ENCODE data around the gene CNTN6.

CNTN6 gene

DNA sequence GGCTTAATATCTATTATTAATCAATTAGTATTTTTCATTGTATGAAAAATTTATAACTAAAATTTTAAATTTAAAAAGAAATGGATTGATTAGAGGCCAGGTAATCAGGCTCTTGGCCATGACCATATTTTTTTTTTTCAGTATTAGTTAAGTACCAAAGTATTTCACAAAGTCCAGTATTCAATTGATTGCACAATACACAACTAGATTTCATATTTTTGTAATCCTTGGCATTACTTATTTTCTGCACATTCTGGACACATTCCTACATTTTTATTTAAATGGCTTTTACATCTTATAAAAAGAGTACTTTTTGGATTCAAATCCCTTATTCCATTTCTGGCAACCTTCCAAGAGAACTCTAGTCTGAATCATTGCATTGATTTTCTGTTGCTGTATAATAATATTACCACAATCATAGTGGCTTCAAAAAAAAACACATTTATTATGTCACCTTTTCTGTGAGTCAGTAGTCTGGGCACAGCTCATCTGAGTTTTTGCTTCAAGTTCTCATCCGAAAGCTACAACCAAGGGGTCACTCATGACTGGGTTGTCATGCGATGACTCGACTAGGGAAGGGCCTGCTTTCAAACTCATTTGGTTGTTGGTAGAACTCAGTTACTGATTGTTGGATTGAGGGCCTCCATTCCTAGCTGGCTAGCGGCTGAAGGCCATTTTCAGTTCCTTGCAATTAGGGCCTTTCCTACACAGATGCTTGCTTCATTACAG lies 90.7 kb downstream of the CNTN6 start:
- DNase-seq: no peak

DNA sequence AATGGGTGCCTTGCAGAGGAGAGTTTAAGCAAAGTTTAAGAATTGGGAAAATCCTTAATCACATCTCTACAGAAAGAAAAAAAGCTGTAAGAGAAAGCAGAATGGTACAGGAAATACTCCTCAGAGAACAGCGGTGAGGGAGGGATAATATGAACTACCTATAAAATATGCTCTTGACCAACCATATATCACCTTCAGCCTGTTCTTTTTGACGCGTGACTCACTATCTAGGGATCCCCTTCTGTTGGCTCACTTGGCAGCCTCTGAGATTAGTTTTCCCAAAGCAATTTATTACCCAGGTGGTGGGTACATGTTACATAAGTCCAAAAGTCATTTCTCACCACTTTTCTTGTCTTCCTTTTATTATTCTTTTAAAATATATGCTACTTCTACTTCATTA lies 97.7 kb downstream of the CNTN6 start:
- no peak for DNase-seq

DNA sequence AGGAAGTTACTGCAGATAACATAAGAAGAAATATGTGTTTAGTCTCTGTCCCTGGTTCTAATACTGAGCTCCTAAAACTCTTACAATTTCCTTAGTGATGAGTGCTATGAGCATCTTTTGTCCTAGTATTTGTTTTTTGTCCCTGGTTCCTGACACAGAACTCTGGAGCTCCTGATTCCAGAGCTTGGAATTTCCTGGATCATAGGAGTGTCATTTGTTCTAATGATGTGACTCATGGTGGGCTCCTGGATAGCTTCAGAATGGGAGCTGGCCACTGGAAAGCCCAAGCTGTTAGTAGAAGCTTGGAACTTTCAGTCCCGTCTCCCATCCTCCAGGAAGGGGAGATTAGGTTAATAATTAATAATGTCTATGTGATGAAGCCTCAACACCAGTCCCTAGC lies 98.2 kb downstream of the CNTN6 start:
- no peak for DNase-seq

DNA sequence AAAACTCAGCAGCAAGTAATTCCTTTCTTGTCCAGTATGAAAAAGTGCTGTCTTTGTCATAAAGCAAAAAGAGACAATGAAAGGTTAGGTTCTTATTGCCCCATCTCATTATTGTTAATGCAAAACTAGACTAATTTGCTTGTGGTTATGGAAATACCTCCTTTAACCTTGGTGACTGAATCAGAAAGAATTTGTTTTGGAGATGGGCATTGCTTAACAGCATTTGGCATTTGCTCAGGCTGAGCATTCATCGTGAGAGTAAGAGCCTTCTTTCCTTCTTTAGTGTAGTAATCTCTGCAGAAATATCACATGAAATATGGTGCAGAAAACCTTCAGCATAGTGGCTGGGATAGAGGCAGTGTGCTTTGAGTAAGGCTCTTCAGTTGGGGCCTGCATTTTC lies 103.1 kb downstream of the CNTN6 start:
- no peak for DNase-seq

DNA sequence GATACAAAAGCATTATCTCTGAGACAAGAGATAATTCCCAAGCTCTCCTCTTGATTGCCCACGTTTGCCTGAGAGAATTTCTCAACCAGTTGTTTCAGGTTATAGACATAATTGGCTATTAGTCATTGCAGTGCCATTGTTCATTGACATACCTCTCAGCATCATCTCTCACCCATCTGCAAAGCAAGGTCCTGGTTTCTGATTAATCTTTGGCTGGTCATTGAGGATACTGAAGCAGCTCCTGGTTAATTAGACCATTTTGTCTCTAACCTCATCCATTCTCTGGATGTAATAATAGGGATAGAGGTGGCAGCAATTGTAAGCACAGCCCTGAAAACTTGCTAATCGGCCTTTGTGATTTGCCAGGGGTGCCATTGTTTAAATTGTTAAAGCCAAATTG lies 104.2 kb downstream of the CNTN6 start:
- DNase-seq: no peak

DNA sequence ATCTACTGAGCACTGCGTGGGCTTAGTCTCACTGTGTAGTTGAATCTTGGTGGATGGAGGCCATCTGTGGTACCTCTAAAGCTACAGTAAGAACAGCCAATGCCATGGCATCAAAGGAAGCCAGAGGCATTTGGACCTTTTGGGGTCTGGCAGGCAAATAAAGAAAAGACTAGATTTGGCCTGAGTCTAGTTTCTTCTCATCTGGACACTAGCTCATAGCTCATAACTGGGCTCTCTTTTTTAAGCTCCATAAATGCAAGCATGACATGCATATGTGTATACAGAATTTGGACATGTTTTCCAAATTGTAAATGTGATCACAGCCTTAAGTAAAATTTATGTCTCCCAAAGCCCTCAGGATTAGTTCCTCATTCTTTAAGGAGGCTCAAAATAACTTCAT lies 107.5 kb downstream of the CNTN6 start:
- no peak for DNase-seq

DNA sequence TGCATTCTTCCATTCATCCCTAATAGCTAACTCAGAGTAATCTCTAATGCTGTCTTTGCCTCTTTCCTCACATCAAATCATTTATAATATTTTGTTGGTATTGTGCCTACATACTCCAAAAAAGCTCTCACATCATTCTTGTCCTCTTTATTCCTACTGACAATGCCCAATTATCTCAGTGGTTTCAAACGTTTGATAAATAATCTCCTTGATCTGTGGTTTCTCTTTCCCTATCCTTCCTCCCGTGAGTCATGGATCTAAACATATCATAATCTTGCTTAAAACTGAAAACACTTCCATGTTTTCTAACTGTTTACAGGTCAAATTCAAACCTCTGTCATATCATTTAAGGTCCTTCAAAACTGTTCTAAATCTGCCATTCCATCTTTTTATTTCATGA lies 115.1 kb downstream of the CNTN6 start:
- DNase-seq: no peak

DNA sequence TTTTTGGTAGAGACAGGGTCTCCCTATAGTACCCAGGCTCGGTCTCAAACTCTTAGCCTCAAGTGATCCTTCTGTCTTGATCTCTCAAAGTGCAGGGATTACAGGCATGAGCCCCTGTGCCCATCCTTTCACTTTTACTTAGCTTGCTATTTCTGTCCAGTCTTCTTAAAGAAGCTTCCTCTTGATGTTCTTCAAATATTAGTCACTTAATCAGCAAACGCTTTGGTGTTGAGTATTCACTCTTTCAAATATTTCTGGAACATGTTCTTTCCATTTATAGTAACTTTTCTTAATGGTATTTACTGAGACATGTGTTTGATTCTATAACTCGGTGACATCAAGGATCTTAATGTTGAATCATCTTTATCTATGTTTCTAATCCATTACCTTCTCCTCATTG lies 122.1 kb downstream of the CNTN6 start:
- no peak for DNase-seq

DNA sequence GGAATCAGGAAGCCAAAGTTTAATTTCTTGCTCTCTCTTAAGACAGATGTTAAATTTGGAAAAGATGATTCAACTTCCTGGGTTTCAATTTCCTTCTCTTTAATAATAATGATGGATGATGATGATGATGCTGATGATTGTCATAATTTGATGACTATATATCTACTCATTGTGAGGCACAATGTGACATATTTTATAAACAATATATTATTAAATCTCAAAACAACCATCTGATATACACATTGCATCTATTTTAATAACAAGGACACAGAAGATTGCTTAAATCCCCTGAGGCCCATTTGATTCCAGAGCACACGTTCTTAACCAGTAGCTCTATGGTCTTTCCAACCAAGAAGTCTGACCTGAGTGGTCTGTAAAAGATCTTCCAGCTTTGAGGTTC lies 124.0 kb downstream of the CNTN6 start:
- DNase-seq: no peak

DNA sequence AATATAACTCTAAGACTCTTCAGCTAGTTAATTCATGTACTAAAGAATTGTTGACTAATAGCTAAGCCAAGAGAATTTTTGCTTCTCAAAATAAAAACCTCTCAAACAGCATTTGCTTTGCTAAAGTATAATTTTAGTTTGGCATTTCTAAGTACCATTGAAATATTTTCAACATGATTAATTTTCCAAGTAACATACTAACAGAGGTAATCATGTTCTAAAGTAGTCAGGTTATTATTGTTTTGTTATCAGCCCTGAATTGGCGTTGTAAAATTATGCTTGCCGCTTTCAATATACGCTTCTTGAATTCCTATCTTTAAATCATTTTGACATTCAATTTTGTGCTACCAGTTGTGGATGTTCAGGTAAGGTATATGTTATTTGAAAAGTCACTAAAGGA lies 134.3 kb downstream of the CNTN6 start:
- no peak for DNase-seq

DNA sequence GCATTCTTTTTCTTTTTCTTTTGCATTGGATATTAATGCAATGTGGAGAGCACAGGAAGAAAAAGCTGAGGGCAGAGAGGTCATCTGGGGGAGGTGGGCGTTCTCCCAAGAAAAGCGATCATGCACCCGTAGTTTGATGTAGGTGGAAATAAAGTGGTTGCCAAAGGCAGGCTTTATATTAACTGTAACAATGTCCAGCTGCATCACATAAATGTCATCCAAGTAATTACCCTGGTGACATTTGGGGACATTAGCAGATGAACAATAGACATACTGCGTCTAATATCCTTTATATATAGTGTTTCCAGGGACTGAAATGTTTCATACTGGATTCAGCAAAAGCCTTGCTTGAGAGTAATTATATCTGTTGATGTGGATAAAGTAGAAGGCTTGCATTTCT lies 135.5 kb downstream of the CNTN6 start:
- no peak for DNase-seq

DNA sequence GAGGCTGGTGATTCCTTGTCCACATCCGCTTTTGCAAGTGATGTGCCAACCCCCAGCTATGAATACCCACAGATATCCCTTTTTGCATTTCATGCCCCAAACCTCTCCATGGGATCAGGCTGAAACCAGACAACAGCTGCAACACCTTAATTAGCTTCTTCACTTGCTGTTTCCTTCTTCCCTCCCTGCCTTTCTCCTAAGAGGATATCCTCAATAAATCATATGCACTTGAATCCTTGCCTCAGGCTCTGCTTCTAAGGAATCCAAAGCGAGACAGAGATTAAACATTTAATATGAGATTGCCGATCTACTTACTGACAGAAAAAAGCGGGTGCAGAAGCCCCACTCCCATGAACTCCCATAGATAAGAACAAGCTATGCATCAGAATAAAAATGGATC lies 138.1 kb downstream of the CNTN6 start:
- no peak for DNase-seq

DNA sequence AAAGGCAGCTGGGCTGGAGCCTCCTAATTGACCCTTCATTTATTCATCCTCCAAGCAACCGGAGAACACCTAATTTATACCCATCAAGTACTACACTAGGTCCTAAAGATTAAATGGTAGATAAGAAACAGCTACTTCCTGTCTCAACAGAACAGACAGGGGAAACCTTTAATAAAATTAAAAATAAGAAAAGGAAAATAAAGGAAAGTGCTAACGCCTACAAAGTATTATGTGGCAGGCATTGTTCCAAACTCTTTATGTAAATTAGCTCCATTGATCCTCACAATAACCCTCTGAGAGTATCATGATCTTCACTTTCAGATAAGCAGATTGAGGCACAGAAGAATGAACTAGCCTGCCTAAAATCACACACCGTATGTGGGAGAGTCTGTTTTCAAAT lies 139.5 kb downstream of the CNTN6 start:
- no peak for DNase-seq

DNA sequence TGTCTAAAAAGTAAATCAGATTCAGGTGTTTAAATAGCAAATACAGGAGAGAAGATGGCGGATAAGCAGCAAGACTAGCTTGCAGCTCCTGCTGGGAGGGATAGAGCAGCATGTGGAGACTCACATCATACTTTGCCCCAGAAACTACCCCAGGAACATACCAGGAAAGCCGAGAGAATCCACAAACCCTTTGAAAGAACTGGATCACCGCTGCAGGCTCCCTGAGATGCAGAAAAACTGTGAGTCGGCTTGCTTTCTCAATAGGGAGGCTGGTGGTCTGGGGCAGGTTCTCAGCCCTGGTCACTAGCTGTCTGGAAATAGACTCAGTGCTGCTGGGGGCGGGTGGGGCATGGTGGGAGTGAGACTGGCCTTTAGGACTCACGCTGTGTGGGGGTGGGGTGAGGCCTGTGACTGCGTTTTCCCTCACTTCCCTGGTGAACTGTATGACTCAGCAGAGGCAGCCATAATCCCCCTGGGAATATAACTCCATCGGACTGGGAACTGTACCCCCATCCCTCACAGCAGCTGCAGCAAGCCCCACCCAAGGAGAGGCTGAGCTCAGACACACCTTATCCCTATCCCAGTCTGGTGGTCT lies 142.8 kb downstream of the CNTN6 start:
- DNase-seq: no peak

DNA sequence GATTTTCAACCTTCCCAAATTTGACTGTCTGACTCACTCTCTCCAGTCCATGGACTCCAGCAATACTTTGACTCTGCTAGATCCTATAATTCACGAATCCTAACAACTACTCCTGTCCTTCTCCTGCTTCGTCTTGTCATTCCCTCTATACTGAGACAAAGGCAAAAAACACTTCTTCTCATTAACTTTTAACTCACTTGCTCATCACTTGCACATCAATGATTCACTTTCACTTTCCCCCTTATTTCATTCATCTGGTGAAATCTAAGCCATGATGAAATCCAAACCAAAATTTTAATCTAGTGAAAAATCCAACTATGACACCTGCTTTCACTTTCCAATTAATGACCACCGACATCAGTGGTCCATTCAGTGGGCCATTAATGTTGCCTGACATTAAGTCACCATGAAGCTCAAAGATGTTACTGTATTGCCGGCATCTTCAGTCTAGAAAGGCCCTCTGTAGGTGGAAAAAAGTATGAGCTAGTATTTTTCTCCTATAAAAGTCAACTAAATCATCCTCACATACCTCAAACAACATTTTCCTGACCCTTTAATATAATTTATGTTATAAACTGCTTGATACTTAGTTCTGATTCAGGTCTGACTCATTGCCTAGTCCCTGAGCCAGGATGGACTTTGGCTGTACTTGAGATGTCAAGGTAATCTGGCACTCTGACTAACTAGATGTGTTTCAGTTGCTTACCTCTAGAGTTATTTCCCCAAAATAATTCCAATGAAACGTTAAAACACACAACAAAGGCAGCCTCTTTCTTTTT lies 158.6 kb downstream of the CNTN6 start:
- DNase-seq: no peak

DNA sequence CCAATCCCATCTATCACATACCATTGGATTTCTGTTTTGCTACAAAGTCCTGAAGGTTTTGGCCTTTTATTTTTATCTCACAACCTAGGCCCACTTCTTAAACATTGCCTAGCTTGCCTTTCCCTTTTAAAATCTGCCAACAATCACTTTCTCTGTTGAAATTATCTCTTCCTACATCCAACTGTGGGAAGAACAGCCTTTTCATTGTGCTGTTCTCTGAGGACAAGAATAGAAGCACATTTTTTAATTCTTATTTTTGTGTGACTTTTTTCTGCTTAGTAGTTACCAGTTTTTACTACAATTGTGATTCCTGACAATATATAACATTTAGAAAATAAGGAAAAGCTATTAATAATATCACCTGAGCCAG lies 159.2 kb downstream of the CNTN6 start:
- no peak for DNase-seq

DNA sequence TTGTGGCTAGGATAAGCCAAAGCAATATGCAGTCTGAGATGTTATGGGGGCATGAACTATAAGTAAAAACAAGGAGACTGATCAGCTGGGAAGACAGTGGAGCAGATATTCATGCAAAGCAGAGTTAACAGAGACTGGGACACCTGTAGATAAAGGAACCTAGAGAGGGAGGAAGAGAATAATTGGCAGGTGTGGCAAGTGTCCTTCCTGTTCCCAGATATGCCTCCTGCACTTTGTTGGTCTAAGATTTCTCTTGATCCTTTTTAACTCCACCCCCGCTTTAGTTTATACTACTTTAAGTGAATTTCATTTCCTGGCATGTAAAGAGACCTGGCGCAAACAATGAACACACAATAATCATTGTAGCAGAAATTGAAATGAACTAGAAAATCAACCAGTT lies 169.4 kb downstream of the CNTN6 start:
- no peak for DNase-seq

DNA sequence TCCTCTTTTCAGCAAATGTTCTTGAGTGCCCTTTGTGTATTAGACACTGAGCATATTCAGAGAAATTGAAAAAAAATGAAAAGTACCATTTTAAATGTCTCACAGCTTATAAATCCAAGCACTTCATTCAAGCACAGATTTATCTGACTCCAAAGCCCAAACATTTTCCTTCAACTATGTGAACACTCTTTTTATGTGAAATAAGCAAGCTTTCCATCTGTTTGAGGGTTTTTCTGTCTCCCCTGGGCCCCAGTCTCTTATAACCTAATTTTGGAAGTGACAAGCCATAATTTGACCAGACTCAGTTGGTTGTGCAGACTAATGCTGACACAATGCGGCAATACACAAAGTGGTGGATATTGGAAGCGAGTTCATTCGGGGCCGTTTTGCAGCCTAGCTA lies 170.3 kb downstream of the CNTN6 start:
- no peak for DNase-seq

DNA sequence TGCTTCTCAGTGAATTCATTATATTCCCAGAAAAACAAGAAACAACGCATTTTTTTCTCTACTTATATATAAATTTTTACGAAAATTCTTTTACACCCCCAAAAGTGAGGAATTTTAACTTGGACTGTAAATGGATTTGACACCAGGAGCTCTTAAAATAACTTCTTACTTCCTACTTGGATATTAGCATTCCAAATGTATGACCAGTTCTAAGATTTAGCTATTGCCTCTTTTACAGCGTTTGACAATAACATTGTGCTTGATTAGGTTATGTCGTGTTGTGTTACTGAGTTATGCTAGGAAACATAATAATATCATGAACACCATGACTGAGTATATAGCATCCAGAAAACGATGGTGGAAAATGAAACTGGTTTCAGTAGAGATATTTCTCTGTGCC lies 177.0 kb downstream of the CNTN6 start:
- DNase-seq: no peak

DNA sequence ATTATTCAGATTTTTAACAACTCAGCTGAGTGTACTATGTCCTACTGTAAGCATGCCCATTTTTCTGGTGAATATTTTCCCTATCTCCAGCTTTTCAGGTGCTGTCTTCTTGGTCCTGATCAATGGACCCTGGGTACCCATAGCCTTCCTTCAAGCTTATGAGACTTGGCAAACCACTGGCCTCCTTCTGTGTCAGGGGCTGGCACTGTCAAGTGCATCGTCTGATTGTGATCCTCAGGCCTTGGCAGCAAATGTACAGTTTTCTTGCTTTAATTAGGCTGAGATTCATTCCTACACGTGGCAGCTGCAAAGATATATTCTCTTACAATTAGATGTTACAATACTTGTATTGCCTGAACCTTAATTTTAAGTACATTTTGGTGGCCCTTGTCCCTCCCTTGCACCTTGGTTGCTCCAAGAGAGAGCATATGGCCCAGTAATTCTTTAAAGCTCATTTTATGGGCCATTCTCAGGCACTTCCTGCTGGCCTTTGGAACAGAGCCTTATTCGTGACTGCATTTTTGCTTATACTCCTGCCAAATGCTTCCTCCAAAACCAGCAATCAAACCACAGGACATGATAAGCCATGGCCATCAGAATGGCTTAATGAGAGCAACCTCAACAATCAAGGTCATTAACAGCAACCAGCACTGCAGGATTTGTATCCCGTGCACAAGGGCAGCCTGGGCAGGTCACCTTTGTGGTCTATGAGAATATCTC lies 179.9 kb downstream of the CNTN6 start:
- DNase-seq: no peak

DNA sequence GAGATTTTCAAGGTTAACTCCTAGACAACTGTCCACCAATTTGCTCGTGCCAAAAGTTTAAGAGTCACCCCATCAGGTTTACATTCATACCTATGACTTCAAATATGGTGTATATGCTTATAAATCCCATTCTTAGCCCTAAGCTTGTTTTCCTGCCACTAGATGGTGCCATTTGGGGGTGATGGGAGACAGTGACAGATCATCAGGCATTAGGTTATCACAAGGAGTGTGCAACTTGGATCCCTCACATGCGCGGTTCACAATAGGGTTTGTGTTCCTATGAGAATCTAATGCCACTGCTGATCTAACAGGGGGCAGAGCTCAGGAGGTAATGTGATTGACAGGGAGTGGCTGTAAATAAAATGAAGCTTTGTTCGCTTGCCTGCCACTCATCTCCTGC lies 182.7 kb downstream of the CNTN6 start:
- DNase-seq: no peak

DNA sequence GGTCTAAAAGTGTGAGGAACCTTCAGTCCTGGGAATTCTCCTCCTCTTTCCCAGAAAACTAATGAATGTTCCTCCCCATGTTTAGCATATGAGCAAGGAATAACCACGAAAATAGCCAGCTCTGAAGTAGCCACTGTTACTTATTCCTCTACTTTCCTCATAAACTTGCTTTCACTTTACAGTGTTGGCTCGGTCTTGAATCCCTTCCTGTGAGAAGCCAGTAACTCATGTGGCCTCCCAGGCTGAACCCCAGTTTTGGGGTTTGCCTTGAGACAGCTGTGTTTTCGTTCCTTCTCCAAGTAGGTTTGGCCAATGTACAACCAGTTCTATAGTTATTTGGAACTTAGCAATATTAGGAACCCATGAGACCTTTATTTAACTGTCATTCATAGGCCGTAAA lies 195.0 kb downstream of the CNTN6 start:
- DNase-seq: no peak

DNA sequence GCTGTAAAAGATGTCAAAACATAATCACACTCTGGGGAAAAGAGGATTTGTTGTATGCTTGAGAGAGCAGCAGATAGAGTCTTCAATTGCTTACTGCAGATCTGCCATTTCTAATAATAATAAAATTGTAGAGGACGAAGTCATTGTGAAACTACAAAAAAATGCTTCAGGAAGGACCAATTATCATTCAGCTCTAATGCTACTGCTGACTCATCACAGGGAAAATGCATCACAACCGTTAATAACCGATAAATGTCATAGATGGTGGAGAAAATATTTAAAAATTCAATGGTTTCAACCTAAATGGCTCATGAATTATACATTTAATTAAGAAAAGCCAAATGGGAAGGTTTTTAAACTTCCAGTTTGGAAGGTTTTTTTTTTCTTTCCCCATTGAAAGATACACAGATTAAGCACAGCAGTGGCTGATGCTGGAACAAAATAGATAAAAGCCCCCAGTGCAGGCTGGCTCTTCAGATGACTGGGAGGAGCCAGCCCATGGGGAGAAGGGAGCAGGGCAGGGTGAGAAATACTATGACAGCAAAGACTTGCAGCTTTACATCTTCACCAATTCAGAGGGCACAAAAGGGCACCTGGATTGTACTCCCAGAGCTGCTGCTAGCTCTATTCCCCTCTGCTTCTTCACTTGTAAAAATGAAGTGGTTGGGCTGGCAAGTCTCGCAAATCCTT lies 196.1 kb downstream of the CNTN6 start:
- DNase-seq: no peak

Measured in activated CD4-positive, alpha-beta T cell treated with anti-CD3 and anti-CD28 coated beads, Interleukin-2, amount 50 U/mL, for 1 hour (primary cell).